Naive thymus-derived CD4-positive, alpha-beta T cell (primary cell): ENCODE data around the gene DNAI7. TPM values are rescaled to one million over a fixed set of nuclear protein-coding genes. Genes with fewer than 3 reads are reported as not detected.

Experiments
- ATAC-seq: fragments of 150-1000 bp; cut with Tn5 transposase; 2 replicates; pipeline ENCODE4 v1.10.0; 2021; ENCODE audit warnings: mild to moderate bottlenecking, moderate library complexity
- CTCF ChIA-PET: fragments of 350-600 bp; sonication (Branson Sonifier 250); formaldehyde crosslinking; loops from one replicate; lab custom pipeline; 2021; ENCODE audit warnings: antibody characterized with exemption; lab: Charles Lee
- POLR2A ChIA-PET: fragments of 350-600 bp; sonication (Branson Sonifier 250); formaldehyde crosslinking; loops from one replicate; lab custom pipeline; 2021; ENCODE audit warnings: antibody characterized with exemption, inconsistent platforms; lab: Charles Lee
- DNase-seq, 9 donors: peaks; one replicate each; pipeline versions ENCODE4 v3.0.0 to v3.0.0-alpha.2; 2020 to 2022; ENCODE audit warnings: mixed read lengths in 1 of 9
- H3K27ac ChIP-seq: one replicate; pipeline ENCODE4 v1.7.0; 2013; ENCODE audit warnings: mild to moderate bottlenecking, low read depth, low read length, moderate library complexity
- H3K27me3 ChIP-seq, 2 donors: one replicate each; pipeline ENCODE4 v1.7.0; 2013; ENCODE audit warnings: low read length in 2 of 2, mild to moderate bottlenecking in 2 of 2, moderate library complexity in 2 of 2; ENCODE audit not compliant: control insufficient read depth in 2 of 2, insufficient read depth in 2 of 2
- H3K36me3 ChIP-seq, 3 experiments: 1 replicate in 2 of 3; 2 replicates in 1 of 3; pipeline ENCODE4 v1.7.0; 2013; ENCODE audit warnings: low read length in 3 of 3, mild to moderate bottlenecking in 3 of 3, moderate library complexity in 1 of 3; ENCODE audit not compliant: insufficient read depth in 3 of 3, control insufficient read depth in 2 of 3
- H3K4me1 ChIP-seq, 2 donors: one replicate each; pipeline ENCODE4 v1.7.0; 2013; ENCODE audit warnings: low read length in 2 of 2, mild to moderate bottlenecking in 2 of 2, moderate library complexity in 1 of 2; ENCODE audit not compliant: control insufficient read depth in 2 of 2, insufficient read depth in 2 of 2
- H3K4me3 ChIP-seq: 2 replicates; pipeline ENCODE4 v1.7.0; 2013; ENCODE audit warnings: mild to moderate bottlenecking, low read length
- H3K9me3 ChIP-seq, 3 experiments: 1 replicate in 2 of 3; 2 replicates in 1 of 3; pipeline ENCODE4 v1.7.0; 2013; ENCODE audit warnings: low read length in 3 of 3; ENCODE audit not compliant: control insufficient read depth in 2 of 3
- H3K27ac Mint-ChIP-seq, 9 donors: one replicate each; pipeline ENCODE4 v1.8.0; 2020 to 2022; ENCODE audit warnings: mixed read lengths in 9 of 9, mild to moderate bottlenecking in 8 of 9, moderate library complexity in 5 of 9, inconsistent platforms in 2 of 9
- H3K27me3 Mint-ChIP-seq, 5 donors: one replicate each; pipeline ENCODE4 v1.8.0; 2021 to 2022; ENCODE audit warnings: mixed read lengths in 5 of 5, mild to moderate bottlenecking in 1 of 5
- H3K36me3 Mint-ChIP-seq, 5 donors: one replicate each; pipeline ENCODE4 v1.8.0; 2020 to 2022; ENCODE audit warnings: mixed read lengths in 5 of 5, mild to moderate bottlenecking in 3 of 5, inconsistent platforms in 1 of 5
- H3K4me1 Mint-ChIP-seq, 7 donors: one replicate each; pipeline ENCODE4 v1.8.0; 2020 to 2022; ENCODE audit warnings: mixed read lengths in 7 of 7, mild to moderate bottlenecking in 3 of 7, inconsistent platforms in 1 of 7
- H3K4me3 Mint-ChIP-seq, 10 donors: one replicate each; pipeline ENCODE4 v1.8.0; 2020 to 2022; ENCODE audit warnings: mild to moderate bottlenecking in 10 of 10, mixed read lengths in 10 of 10, moderate library complexity in 6 of 10, inconsistent platforms in 2 of 10
- H3K9me3 Mint-ChIP-seq, 11 donors: one replicate each; pipeline ENCODE4 v1.8.0; 2020 to 2022; ENCODE audit warnings: mixed read lengths in 11 of 11, mild to moderate bottlenecking in 4 of 11, inconsistent platforms in 1 of 11, moderate library complexity in 1 of 11
- intact Hi-C, 2 donors: fragments of 100-400 bp; cut with micrococcal nuclease; formaldehyde crosslinking; loops; one replicate each; pipeline ENCODE4 v1.15.1; 2023
- polyA plus RNA-seq, 2 donors: library from polyadenylated mRNA; unstranded; fragments of 300-500 nt; fragmentation: Illumina TruSeq; gene quantifications; one replicate each; pipeline ENCODE4 v1.2.3, GENCODE V29; 2021
- total RNA-seq, 6 experiments: library from RNA in 5 of 6; stranded (reverse) in 5 of 6; gene quantifications; 1 replicate in 5 of 6; 2 replicates in 1 of 6; pipeline ENCODE4 v1.2.3 and lab custom pipeline; 2021 to 2026

Gene DNAI7
- total and polyA plus RNA-seq, 7 experiments from 2014 or later: 0.34 to 0.72 (median 0.49) TPM; not detected in 2

DNA sequence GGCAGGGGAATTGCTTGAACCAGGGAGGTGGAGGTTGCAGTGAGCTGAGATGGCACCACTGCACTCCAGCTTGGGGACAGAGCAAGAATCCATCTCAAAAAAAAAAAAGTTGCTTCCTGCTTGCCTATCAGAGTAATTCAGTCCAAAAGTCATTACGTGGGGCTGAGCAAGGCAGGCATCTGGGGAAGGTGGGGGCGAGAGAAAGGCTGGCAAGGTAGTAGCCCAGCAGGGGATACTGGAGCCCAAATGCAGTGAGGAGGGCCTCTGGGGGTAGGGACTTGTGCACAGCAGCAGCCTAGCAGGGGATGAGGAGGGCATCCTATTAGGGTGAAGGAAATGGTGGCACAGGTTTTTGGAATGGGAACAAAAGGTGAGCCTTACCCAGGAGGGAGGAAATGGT lies 7.2 kb upstream of the DNAI7 start:
- ATAC-seq (no peak), DNase-seq (no peak)
- Histone ChIP-seq H3K27me3 (no peaks in the 10 kb centered on the region), H3K36me3 (peaks cover 0 to 12% (median 0%) of the 10 kb centered on the region in 3 experiments), H3K4me1 (no peaks in the 10 kb centered on the region), H3K4me3 (no peak overlapping the region), H3K27ac (no peak overlapping the region), H3K9me3 (no peaks in the 10 kb centered on the region)
- ChIA-PET POLR2A (interaction anchor here (1.3 kb wide), 1 partner anchor 8 kb away, joined by 3 read pairs; the partner anchor contains the start of genes DNAI7 and ETFRF1), CTCF (no interaction called here)
- peaks cover 0 to 4% (median 0%) of the 10 kb centered on the region in 11 donors for H3K9me3 Mint-ChIP-seq
- H3K4me1 Mint-ChIP-seq: peaks cover 4 to 64% (median 43%) of the 10 kb centered on the region in 7 donors
- intact Hi-C loops: no loop called here
- H3K27me3 Mint-ChIP-seq: no peaks in the 10 kb centered on the region
- no peak overlapping the region for H3K4me3 Mint-ChIP-seq
- peak overlapping the region; percentile 9 to 87 (median 74) for H3K27ac Mint-ChIP-seq
- H3K36me3 Mint-ChIP-seq: peaks cover 9 to 37% (median 19%) of the 10 kb centered on the region in 5 donors

DNA sequence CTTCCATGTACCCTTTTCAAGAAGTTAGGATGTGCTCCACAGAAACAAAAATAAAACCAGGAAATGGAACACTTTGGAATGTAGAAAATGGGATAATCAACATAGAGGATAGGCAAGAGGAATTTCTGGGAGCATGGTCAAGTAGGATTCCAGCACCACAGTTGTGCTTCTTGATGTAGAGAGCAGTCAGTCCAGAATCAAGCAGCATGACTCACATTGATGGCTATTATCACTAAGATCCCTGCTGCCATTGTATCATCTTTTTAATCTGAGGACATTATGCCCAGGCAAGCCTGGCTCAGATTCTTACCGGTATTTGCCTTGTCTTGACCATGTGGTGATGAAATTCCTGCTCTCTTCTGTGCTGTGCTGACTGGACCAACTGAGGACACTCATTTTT lies 5.7 kb upstream of the DNAI7 start:
- Mint-ChIP-seq H3K27me3 (no peaks in the 10 kb centered on the region), H3K4me1 (peaks cover 9 to 68% (median 53%) of the 10 kb centered on the region in 7 donors), H3K36me3 (peaks cover 3 to 30% (median 19%) of the 10 kb centered on the region in 5 donors), H3K27ac (peak overlapping the region in 5 of 9 donors; percentile 5 to 77 (median 56)), H3K4me3 (no peak overlapping the region), H3K9me3 (peaks cover 0 to 4% (median 0%) of the 10 kb centered on the region in 11 donors)
- no peak overlapping the region for H3K4me3 ChIP-seq
- H3K4me1 ChIP-seq: no peaks in the 10 kb centered on the region
- CTCF ChIA-PET: no interaction called here
- peak overlapping the region; percentile 26 for H3K27ac ChIP-seq
- no peaks in the 10 kb centered on the region for H3K27me3 ChIP-seq
- intact Hi-C loops: no loop called here
- peaks cover 0 to 5% (median 0%) of the 10 kb centered on the region in 3 experiments for H3K36me3 ChIP-seq
- ATAC-seq: no peak
- DNase-seq: no peak
- POLR2A ChIA-PET: no interaction called here
- H3K9me3 ChIP-seq: no peaks in the 10 kb centered on the region

DNA sequence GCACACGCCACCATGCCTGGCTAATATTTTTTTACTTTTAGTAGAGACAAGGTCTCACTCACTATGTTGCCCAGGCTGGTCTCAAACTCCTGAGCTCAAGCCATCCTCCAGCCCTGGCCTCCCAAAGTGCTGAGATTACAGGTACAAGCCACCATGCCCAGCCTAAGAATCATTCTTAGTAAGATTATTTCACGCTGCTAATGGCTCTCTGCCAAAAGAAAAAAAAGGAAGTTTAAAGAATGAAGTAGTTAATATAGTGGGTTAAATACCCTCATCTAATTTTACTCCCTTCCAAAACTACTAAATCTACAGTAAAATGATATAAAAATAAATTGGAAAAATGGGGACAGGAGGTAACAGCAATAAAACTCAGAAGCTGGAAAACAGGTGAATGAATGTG lies 2.6 kb upstream of the DNAI7 start:
- peaks cover 0 to 22% (median 9%) of the 10 kb centered on the region in 5 donors for H3K36me3 Mint-ChIP-seq
- H3K36me3 ChIP-seq: peaks cover 0 to 4% (median 0%) of the 10 kb centered on the region in 3 experiments
- ChIA-PET CTCF (interaction anchor here (0.6 to 1.0 kb wide), 2 partner anchors 43 to 47 kb away, joined by 3 read pairs; no protein-coding TSS in a partner anchor), POLR2A (interaction anchor here (0.7 to 1.1 kb wide), 3 partner anchors 11 to 192 kb away, joined by 3 read pairs; no protein-coding TSS in a partner anchor)
- peak overlapping the region in 8 of 9 donors; percentile 8 to 99 (median 59) for H3K27ac Mint-ChIP-seq
- no peaks in the 10 kb centered on the region for H3K27me3 ChIP-seq
- no peak overlapping the region for H3K4me3 ChIP-seq
- ATAC-seq (no peak), DNase-seq (no peak)
- H3K9me3 ChIP-seq: no peaks in the 10 kb centered on the region
- H3K27me3 Mint-ChIP-seq: no peaks in the 10 kb centered on the region
- H3K4me3 Mint-ChIP-seq: peak overlapping the region in 1 of 10 donors; percentile 14
- intact Hi-C loops: loop anchor here (5.0 to 10.0 kb wide), 4 partner anchors 295 to 1825 kb away; partner anchors contain the start of genes FGFR1OP2 (in 1 of the 2), INTS13 (in 1 of the 2) and MED21 (in 1 of the 2)
- H3K4me1 Mint-ChIP-seq: peaks cover 21 to 76% (median 66%) of the 10 kb centered on the region in 7 donors
- H3K4me1 ChIP-seq: peaks cover 7 to 8% of the 10 kb centered on the region in 2 donors
- H3K27ac ChIP-seq: peak overlapping the region; percentile 44
- peaks cover 0 to 4% (median 0%) of the 10 kb centered on the region in 11 donors for H3K9me3 Mint-ChIP-seq

DNA sequence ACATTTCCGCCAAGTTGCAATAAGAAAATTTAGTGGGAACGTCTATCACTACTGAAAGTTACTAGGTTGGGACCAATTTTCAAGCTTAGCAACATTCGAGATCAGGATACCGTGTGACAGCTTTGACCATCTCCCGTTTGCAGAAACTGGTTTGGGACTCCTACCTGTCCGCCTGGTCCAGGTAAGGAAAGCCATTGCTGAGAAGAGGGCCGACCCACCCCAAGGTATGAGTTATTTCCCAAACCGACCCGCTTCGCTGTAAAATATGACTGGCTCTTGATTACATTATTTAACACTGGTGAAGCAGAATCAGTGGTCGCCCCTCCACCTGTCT lies 271 bp downstream of the DNAI7 start:
- peaks cover 0 to 3% (median 0%) of the 10 kb centered on the region in 5 donors for H3K27me3 Mint-ChIP-seq
- CTCF ChIA-PET: interaction anchor here (0.6 to 1.4 kb wide), 5 partner anchors 8 to 56 kb away, joined by 3 to 7 read pairs (median 3); no protein-coding TSS in a partner anchor
- Histone ChIP-seq H3K9me3 (no peaks in the 10 kb centered on the region), H3K4me3 (peak overlapping the region; percentile 90), H3K36me3 (peaks cover 0 to 4% (median 0%) of the 10 kb centered on the region in 3 experiments), H3K27me3 (no peaks in the 10 kb centered on the region), H3K27ac (peak overlapping the region; percentile 92), H3K4me1 (peaks cover 7 to 8% of the 10 kb centered on the region in 2 donors)
- peaks cover 0 to 5% (median 3%) of the 10 kb centered on the region in 5 donors for H3K36me3 Mint-ChIP-seq
- POLR2A ChIA-PET: interaction anchor here (0.6 to 1.6 kb wide), 15 partner anchors 8 to 1749 kb away, joined by 3 to 9 read pairs (median 3); partner anchors contain the start of gene KRAS
- peak overlapping the region; percentile 97 to 100 (median 99) for H3K27ac Mint-ChIP-seq
- no peak for ATAC-seq
- H3K4me1 Mint-ChIP-seq: peaks cover 8 to 52% (median 41%) of the 10 kb centered on the region in 7 donors
- H3K4me3 Mint-ChIP-seq: peak overlapping the region; percentile 89 to 100 (median 99)
- DNase-seq: no peak
- intact Hi-C loops: loop anchor here (1.0 to 10.0 kb wide), 12 partner anchors 7 to 1828 kb away; partner anchors contain the start of genes KRAS (in 2 of the 2), FGFR1OP2 (in 1 of the 2), INTS13 (in 1 of the 2) and MED21 (in 1 of the 2)
- H3K9me3 Mint-ChIP-seq: no peaks in the 10 kb centered on the region

DNA sequence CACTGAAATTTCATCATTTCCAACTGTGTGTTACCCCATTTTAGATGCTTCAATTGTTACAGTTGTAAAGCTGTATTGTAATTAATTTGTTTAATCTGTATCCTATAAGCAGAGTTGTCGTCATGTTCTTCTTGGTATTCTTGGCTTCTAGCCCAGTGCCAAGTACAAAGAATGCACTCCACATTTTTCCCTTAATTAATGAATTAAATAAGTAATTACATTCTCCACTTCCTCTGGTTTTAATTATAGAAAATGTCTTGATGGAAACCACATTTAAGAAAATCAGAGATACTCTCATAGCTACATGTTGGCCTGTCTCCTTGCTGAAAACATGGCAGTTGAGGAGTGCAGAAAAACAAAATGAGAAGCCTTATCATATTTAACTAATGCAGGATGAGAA lies 746 bp downstream of the DNAI7 start:
- H3K27me3 Mint-ChIP-seq: peaks cover 0 to 3% (median 0%) of the 10 kb centered on the region in 5 donors
- ChIA-PET POLR2A (interaction anchor here (0.9 to 1.6 kb wide), 11 partner anchors 8 to 205 kb away, joined by 3 to 9 read pairs (median 4); partner anchors contain the start of gene KRAS), CTCF (interaction anchor here (0.8 to 1.4 kb wide), 4 partner anchors 8 to 56 kb away, joined by 3 to 7 read pairs (median 4); no protein-coding TSS in a partner anchor)
- peak overlapping the region; percentile 90 for H3K4me3 ChIP-seq
- peak overlapping the region; percentile 89 to 100 (median 99) for H3K4me3 Mint-ChIP-seq
- H3K27me3 ChIP-seq: no peaks in the 10 kb centered on the region
- H3K27ac ChIP-seq: peak overlapping the region; percentile 92
- H3K27ac Mint-ChIP-seq: peak overlapping the region; percentile 97 to 100 (median 99)
- peaks cover 0 to 4% (median 0%) of the 10 kb centered on the region in 3 experiments for H3K36me3 ChIP-seq
- H3K4me1 Mint-ChIP-seq: peaks cover 6 to 50% (median 38%) of the 10 kb centered on the region in 7 donors
- H3K4me1 ChIP-seq: peaks cover 7 to 8% of the 10 kb centered on the region in 2 donors
- ATAC-seq (no peak), DNase-seq (no peak)
- intact Hi-C loops: loop anchor here (2.0 to 10.0 kb wide), 4 partner anchors 17 to 1741 kb away; partner anchors contain the start of genes FGFR1OP2 (in 1 of the 2) and INTS13 (in 1 of the 2)
- H3K9me3 Mint-ChIP-seq: no peaks in the 10 kb centered on the region
- H3K9me3 ChIP-seq: no peaks in the 10 kb centered on the region
- peaks cover 0 to 4% (median 0%) of the 10 kb centered on the region in 5 donors for H3K36me3 Mint-ChIP-seq

DNA sequence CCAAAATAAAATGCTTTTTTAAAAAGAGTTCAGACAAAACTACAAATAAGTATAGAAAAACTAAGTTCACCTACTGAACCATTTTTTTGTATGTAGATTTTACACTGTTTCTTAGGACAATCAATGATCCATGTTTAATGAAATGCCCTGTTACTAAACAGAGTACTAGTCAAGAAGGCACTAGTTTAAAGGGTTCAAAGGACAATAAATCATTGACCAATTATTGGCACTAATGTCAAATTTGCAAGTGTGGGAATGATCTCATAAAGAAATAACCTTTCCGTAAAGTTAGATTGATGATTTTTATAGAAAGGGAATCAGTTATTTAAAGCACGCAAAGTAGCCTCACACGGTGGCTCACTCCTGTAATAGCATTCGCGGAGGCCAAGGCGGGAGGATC lies 4.2 kb downstream of the DNAI7 start:
- ATAC-seq: no peak
- no peak overlapping the region for H3K4me3 ChIP-seq
- Mint-ChIP-seq H3K4me1 (peaks cover 18 to 47% (median 38%) of the 10 kb centered on the region in 7 donors), H3K27me3 (peaks cover 0 to 3% (median 0%) of the 10 kb centered on the region in 5 donors), H3K9me3 (no peaks in the 10 kb centered on the region), H3K36me3 (peaks cover 0 to 4% (median 0%) of the 10 kb centered on the region in 5 donors), H3K4me3 (no peak overlapping the region), H3K27ac (peak overlapping the region in 1 of 9 donors; percentile 46)
- H3K36me3 ChIP-seq: peaks cover 0 to 4% (median 0%) of the 10 kb centered on the region in 3 experiments
- intact Hi-C loops: loop anchor here (10.0 kb wide), 2 partner anchors 404 to 1744 kb away; partner anchors contain the start of genes FGFR1OP2 (in 1 of the 2) and INTS13 (in 1 of the 2)
- CTCF ChIA-PET: no interaction called here
- no peak overlapping the region for H3K27ac ChIP-seq
- no peaks in the 10 kb centered on the region for H3K9me3 ChIP-seq
- no peaks in the 10 kb centered on the region for H3K27me3 ChIP-seq
- POLR2A ChIA-PET: interaction anchor here (0.8 kb wide), 2 partner anchors 184 to 186 kb away, joined by 3 read pairs; no protein-coding TSS in a partner anchor
- no peak for DNase-seq
- peaks cover 12 to 23% of the 10 kb centered on the region in 2 donors for H3K4me1 ChIP-seq
